NT2/D1 (cell line): ENCODE data around the gene SH3BP5.

Experiments
- SUZ12 ChIP-seq: IDR thresholded peaks from 2 replicates; pipeline ENCODE4 v1.6.1; 2011; ENCODE audit not compliant: insufficient read length, insufficient read depth; ENCODE audit errors: extremely low read depth
- YY1 ChIP-seq: IDR thresholded peaks from 2 replicates; pipeline ENCODE4 v1.6.1; 2011; ENCODE audit not compliant: insufficient read length, insufficient read depth

DNA sequence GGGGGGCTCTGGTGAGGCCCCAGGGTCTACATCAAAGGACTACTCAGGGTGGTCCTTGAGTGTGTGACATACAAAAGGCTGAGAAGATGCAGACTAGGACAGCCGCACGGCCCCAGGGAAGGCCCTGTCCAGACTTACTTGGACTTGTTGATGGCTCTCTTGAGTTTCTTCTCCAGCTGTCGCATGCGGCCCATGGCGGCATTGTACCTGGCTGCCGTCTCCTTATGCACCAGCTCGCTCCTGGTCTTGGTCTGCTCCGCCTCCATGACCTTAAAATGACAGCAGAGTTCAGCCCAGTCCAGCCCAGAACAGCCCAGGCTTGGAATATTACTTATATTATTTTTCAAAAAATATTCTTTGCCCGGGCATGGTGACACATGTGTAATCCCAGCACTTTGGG lies 70.4 kb downstream of the SH3BP5 start:
- no peak for TF ChIP-seq SUZ12
- TF ChIP-seq YY1: no peak
